ENCODE measurements around the gene NOL3.

Gene NOL3

GRCh38 chr16:67186550-67186950 is 16.2 kb downstream of the NOL3 start:
- H3K27me3 Mint-ChIP-seq: peaks cover 1% of the 10 kb centered on the region
- no peaks in the 10 kb centered on the region for H3K36me3 Mint-ChIP-seq
- no peak overlapping the region for H3K4me3 Mint-ChIP-seq
- H3K4me1 Mint-ChIP-seq (ENCODE audit: low read depth): peaks cover 13% of the 10 kb centered on the region
- H3K9me3 Mint-ChIP-seq (ENCODE audit: low read depth): no peaks in the 10 kb centered on the region
- no peak overlapping the region for H3K27ac Mint-ChIP-seq

DNA sequence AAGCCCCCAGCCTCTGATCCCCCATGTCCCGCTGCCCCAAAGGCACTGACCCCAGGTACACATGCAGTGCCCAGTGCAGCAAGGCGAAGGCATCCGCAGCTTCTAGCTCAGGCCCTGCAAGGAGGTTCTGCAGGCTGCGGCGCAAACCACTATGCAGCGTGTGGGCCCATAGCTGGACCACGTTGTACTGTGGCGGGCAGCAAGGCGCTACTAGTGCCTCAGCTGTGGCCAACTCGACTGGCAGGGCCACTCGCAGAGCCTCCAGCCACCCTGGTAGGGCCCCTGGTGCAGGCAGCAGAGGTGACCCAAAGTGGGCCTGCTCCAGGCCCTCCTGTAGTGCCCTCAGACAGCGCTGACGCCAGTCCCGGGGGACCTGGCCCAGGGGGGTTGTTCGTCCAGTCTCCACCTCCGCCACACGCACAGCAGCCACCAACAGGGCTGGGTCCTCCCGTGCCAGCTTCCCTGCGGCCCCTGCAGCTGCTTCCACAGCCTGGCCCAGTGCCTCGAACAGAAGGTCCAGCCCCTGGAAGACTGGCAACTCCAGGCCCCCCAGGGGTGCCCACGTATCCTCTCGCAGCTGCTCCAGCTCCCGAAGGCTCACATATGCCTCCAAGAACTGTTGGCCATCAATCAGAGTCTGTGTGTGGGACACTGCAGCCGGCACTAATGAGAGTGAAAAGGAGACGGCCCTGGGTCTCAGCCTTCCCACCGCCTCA is 17.0 kb downstream of the NOL3 start:
- Mint-ChIP-seq H3K9me3 (ENCODE audit: low read depth) (no peaks in the 10 kb centered on the region), H3K4me3 (no peak overlapping the region), H3K4me1 (ENCODE audit: low read depth) (peaks cover 17% of the 10 kb centered on the region), H3K27ac (no peak overlapping the region), H3K27me3 (peaks cover 1% of the 10 kb centered on the region), H3K36me3 (no peaks in the 10 kb centered on the region)

DNA sequence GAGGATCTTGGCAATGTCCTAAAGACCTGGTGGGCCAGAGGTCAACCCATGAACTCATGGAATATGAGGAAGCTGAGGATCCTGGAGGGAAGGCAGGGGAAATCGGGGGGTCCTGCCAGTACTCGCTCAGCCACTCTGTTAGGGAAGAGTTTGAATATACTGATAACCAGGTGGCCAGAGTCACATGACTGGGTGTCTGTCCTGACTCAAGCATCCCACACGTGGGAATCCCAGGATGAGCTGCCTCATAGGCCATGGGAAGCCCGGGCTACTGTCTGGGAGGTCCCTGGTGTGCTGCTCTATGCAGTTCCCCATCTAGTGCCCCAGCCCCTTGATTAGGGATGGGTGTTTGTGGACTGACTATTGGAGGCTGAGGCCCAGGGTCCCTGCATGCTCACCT is 18.0 kb downstream of the NOL3 start:
- no peak overlapping the region for H3K4me3 Mint-ChIP-seq
- H3K27me3 Mint-ChIP-seq: peaks cover 1% of the 10 kb centered on the region
- H3K36me3 Mint-ChIP-seq: no peaks in the 10 kb centered on the region
- peaks cover 24% of the 10 kb centered on the region for H3K4me1 Mint-ChIP-seq (ENCODE audit: low read depth)
- H3K9me3 Mint-ChIP-seq (ENCODE audit: low read depth): no peaks in the 10 kb centered on the region
- no peak overlapping the region for H3K27ac Mint-ChIP-seq

- Mint-ChIP-seq H3K9me3 (ENCODE audit: low read depth) (no peaks in the 10 kb centered on the region), H3K4me1 (ENCODE audit: low read depth) (peaks cover 29% of the 10 kb centered on the region), H3K27me3 (peaks cover 1% of the 10 kb centered on the region), H3K4me3 (no peak overlapping the region), H3K27ac (no peak overlapping the region), H3K36me3 (no peaks in the 10 kb centered on the region)
Measured at GRCh38 chr16:67188798-67189197, 18.5 kb downstream of the NOL3 start.

DNA sequence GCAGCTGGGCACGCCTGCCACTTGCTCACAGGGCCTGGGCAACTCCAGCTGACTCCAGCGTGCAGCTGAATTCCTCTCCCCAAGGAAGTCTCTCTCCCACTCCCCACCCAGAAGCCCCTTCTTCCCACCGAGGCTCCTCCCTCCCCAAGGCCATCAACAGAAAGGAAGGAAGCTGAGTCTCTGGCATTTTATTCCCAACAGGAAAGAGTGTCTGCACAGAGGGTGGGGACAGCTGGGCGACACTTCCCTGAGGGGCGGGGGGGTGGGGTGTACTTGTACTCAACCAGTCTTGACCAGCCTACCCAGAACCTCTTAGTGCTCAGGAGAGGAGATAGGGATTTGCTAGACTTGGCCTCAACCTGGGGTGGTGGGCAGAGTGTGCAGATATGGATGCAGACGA is 19.7 kb downstream of the NOL3 start, which contains the start of gene EXOC3L1:
EXOC3L1 (minus strand) TSS at position 96 of the 400 bp plus-strand sequence. CDS start 460 bp downstream, outside the sequence.
- peaks cover 1% of the 10 kb centered on the region for H3K27me3 Mint-ChIP-seq
- peaks cover 29% of the 10 kb centered on the region for H3K4me1 Mint-ChIP-seq (ENCODE audit: low read depth)
- no peaks in the 10 kb centered on the region for H3K36me3 Mint-ChIP-seq
- H3K27ac Mint-ChIP-seq: no peak within 1 kb of the TSS
- no peaks in the 10 kb centered on the region for H3K9me3 Mint-ChIP-seq (ENCODE audit: low read depth)
- no peak within 1 kb of the TSS for H3K4me3 Mint-ChIP-seq

DNA sequence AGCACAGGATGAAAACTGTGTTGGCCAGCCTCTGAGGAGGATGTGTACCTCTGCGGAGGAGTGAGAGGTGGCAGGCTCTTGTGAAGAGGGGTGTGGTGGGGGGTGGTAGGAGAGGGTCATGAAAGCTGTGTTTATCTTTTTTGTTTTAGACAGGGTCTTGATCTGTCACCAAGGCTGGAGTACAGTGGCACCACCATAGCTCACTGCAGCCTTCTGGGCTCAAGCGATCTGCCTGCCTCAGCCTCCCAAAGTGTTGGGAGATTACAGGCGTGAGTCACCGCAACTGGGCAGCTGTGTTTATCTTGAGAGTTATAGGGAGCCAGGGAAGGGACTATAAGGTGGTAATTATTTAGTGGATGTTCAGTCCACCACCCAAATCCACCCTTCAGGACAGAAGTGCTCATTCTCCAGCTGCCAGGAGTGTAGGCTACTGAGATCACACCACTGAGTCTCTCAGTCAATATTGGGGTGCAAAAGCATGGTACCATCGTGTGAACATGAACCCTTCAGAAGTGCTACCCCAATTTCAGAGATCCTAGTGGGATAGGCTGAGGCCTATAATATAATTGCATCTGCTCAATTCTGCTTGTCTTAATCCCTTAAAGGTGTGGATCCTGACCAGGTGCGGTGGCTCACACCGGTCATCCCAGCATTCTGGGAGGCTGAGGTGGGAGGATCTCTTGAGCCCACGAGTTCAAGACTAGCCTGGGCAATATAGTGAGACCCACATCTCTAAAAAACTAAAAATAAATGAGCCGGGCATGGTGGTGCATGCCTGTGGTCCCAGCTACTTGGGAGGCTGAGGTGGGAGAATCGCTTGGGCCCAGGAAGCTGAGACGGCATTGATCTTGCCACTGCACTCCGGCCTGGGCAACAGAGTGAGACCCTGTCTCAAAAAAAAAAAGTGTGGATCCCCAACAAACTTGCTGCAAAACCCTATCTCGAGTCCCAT is 20.4 kb downstream of the NOL3 start:
- no peak overlapping the region for H3K27ac Mint-ChIP-seq
- H3K27me3 Mint-ChIP-seq: peaks cover 1% of the 10 kb centered on the region
- H3K36me3 Mint-ChIP-seq: no peaks in the 10 kb centered on the region
- no peaks in the 10 kb centered on the region for H3K9me3 Mint-ChIP-seq (ENCODE audit: low read depth)
- peak overlapping the region; percentile 94 for H3K4me3 Mint-ChIP-seq
- H3K4me1 Mint-ChIP-seq (ENCODE audit: low read depth): peaks cover 25% of the 10 kb centered on the region

GRCh38 chr16:67191411-67191994 is 21.2 kb downstream of the NOL3 start:
- Mint-ChIP-seq H3K4me1 (ENCODE audit: low read depth) (peaks cover 29% of the 10 kb centered on the region), H3K27ac (peak overlapping the region; percentile 58), H3K27me3 (peaks cover 1% of the 10 kb centered on the region), H3K36me3 (no peaks in the 10 kb centered on the region), H3K4me3 (peak overlapping the region; percentile 94), H3K9me3 (ENCODE audit: low read depth) (no peaks in the 10 kb centered on the region)

DNA sequence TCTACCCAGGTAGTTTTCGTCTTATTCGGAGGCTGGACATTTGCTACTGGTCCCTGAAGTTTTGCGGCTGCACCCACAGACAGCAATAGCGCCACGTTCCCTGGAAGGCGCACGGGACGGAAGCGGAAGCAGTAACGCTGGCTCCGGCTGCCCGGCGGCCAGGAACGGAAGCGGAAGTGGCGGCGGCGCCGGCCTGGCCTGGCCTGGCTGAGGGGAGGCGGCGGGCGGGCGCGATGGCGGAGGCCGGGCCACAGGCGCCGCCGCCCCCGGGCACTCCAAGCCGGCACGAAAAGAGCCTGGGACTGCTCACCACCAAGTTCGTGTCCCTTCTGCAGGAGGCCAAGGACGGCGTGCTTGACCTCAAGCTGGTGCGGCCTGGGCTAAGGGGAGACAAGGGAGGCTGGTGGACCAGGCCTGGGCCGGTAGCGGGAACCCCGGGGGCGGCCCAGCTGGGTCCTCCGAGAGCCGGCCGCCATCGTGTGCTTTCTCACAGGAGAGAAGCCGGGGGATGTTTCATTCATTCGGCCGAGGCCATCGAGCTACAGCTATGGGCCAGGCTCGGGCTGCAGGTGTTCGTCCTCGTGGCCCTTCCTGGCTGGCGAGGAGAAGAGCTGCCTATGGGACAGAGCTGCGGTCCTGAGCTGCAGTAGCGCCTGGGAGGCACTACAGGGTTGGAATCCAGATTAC is 21.8 kb downstream of the NOL3 start, which contains the start of gene E2F4:
E2F4 (plus strand) TSS at position 161 of the 687 bp plus-strand sequence; CDS start at position 234, 73 bp downstream.
- Mint-ChIP-seq H3K9me3 (ENCODE audit: low read depth) (no peaks in the 10 kb centered on the region), H3K4me3 (peak within 1 kb of the TSS; percentile 94), H3K4me1 (ENCODE audit: low read depth) (peaks cover 34% of the 10 kb centered on the region), H3K27ac (peak within 1 kb of the TSS; percentile 72), H3K27me3 (peaks cover 1% of the 10 kb centered on the region), H3K36me3 (no peaks in the 10 kb centered on the region)

GRCh38 chr16:67192781-67193361 is 22.5 kb downstream of the NOL3 start:
- H3K4me1 Mint-ChIP-seq (ENCODE audit: low read depth): peaks cover 34% of the 10 kb centered on the region
- no peaks in the 10 kb centered on the region for H3K36me3 Mint-ChIP-seq
- peak overlapping the region; percentile 72 for H3K27ac Mint-ChIP-seq
- H3K9me3 Mint-ChIP-seq (ENCODE audit: low read depth): no peaks in the 10 kb centered on the region
- H3K4me3 Mint-ChIP-seq: peak overlapping the region; percentile 94
- H3K27me3 Mint-ChIP-seq: peaks cover 1% of the 10 kb centered on the region

GRCh38 chr16:67193536-67193935 is 23.2 kb downstream of the NOL3 start:
- Mint-ChIP-seq H3K9me3 (ENCODE audit: low read depth) (no peaks in the 10 kb centered on the region), H3K27me3 (no peaks in the 10 kb centered on the region), H3K27ac (peak overlapping the region; percentile 61), H3K4me3 (peak overlapping the region; percentile 94), H3K4me1 (ENCODE audit: low read depth) (peaks cover 34% of the 10 kb centered on the region), H3K36me3 (no peaks in the 10 kb centered on the region)

DNA sequence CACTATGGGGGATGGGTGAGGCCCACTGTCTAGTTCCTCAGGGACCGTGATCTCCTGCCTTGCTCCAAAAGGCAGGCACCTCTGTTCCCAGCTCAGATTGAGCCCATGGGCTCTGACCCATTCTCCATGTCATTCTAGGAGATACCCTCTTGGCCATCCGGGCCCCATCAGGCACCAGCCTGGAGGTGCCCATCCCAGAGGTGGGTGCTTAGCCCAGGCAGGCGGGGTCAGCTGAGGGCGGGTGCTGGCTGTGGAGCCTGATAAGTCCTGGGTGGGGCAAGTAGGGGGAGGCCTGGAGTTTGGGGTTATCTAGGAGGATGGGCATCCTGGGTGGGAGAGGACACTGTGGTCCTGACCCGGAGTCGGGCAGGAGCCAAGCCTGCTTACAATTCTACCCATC is 23.9 kb downstream of the NOL3 start:
- Mint-ChIP-seq H3K9me3 (ENCODE audit: low read depth) (no peaks in the 10 kb centered on the region), H3K27ac (no peak overlapping the region), H3K36me3 (no peaks in the 10 kb centered on the region), H3K4me1 (ENCODE audit: low read depth) (peaks cover 34% of the 10 kb centered on the region), H3K4me3 (peak overlapping the region; percentile 94), H3K27me3 (no peaks in the 10 kb centered on the region)

- Mint-ChIP-seq H3K36me3 (no peaks in the 10 kb centered on the region), H3K4me1 (ENCODE audit: low read depth) (peaks cover 34% of the 10 kb centered on the region), H3K4me3 (peak overlapping the region; percentile 38), H3K9me3 (ENCODE audit: low read depth) (no peaks in the 10 kb centered on the region), H3K27me3 (no peaks in the 10 kb centered on the region), H3K27ac (no peak overlapping the region)
Measured at GRCh38 chr16:67195676-67196075, 25.3 kb downstream of the NOL3 start.

DNA sequence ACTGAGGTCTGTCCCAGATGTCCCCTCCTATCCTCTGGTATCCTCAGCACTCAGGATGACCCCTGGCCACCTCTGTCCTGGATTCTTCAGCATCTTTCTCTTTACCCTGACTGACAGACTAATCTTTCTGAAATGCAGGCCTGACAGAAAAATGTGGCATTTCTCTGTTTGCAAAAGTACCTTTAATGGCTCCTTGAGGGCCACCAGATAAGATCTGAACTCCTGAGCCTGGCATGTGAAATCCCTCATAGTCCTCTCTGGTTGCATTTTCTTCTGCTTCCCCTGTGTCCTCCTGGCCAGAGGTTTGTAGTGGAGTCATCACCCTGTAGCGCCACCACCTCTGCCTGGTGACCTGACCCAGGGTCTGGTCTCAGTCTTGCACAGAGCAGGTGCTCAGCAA is 26.5 kb downstream of the NOL3 start:
- no peaks in the 10 kb centered on the region for H3K9me3 Mint-ChIP-seq (ENCODE audit: low read depth)
- H3K27me3 Mint-ChIP-seq: no peaks in the 10 kb centered on the region
- peaks cover 28% of the 10 kb centered on the region for H3K4me1 Mint-ChIP-seq (ENCODE audit: low read depth)
- no peak overlapping the region for H3K27ac Mint-ChIP-seq
- H3K36me3 Mint-ChIP-seq: no peaks in the 10 kb centered on the region
- H3K4me3 Mint-ChIP-seq: no peak overlapping the region

- no peak overlapping the region for H3K27ac Mint-ChIP-seq
- peaks cover 24% of the 10 kb centered on the region for H3K4me1 Mint-ChIP-seq (ENCODE audit: low read depth)
- no peaks in the 10 kb centered on the region for H3K9me3 Mint-ChIP-seq (ENCODE audit: low read depth)
- no peaks in the 10 kb centered on the region for H3K36me3 Mint-ChIP-seq
- H3K27me3 Mint-ChIP-seq: no peaks in the 10 kb centered on the region
- no peak overlapping the region for H3K4me3 Mint-ChIP-seq
Measured at GRCh38 chr16:67197704-67198103, 27.4 kb downstream of the NOL3 start.
